Left ventricle myocardium inferior (tissue), 1 donor: ENCODE measurements around the gene PLAGL1. TPM values are rescaled to one million over a fixed set of nuclear protein-coding genes. Genes with fewer than 3 reads are reported as not detected.

Experiments used
- DNase-seq: peaks from one replicate; pipeline ENCODE4 v3.0.0-alpha.2; 2020
- H3K27ac ChIP-seq: fragments of 200-600 bp; replicated peaks from 2 replicates; pipeline ENCODE4 v1.8.0; 2021
- H3K27me3 ChIP-seq: fragments of 200-600 bp; 2 replicates; pipeline ENCODE4 v1.8.0; 2021; ENCODE audit warnings: low read depth
- H3K36me3 ChIP-seq: fragments of 200-600 bp; 2 replicates; pipeline ENCODE4 v1.8.0; 2021
- H3K4me1 ChIP-seq: fragments of 200-600 bp; 2 replicates; pipeline ENCODE4 v1.8.0; 2021
- H3K4me3 ChIP-seq: fragments of 200-600 bp; 2 replicates; pipeline ENCODE4 v1.8.0; 2021; ENCODE audit warnings: mild to moderate bottlenecking, moderate library complexity
- H3K9me3 ChIP-seq: fragments of 200-600 bp; replicated peaks from 2 replicates; pipeline ENCODE4 v1.8.0; 2021
- intact Hi-C: fragments of 100-400 bp; cut with micrococcal nuclease; formaldehyde crosslinking; loops from one replicate; pipeline ENCODE4 v1.11.0; 2022
- total RNA-seq: library from RNA; stranded (reverse); fragmentation: NEBNext Ultra II Directional; extraction: Animal tissue kit (Norgen Biotek cat#: 25700); gene quantifications from one replicate; pipeline ENCODE4 v1.2.1, GENCODE V29; 2021
- TF ChIP-seq, protein P1 (sequence below): fragments of 200-600 bp; IDR thresholded peaks from 2 replicates; pipeline ENCODE4 v1.8.0; 2021; ENCODE audit warnings: antibody characterized with exemption, mild to moderate bottlenecking, borderline replicate concordance
- donor health status: DM: no; HTN: yes; CAD: no; lungs with severe emphysema.

PLAGL1 gene
- total RNA-seq, 1 donor from 2014 or later = 10.5 TPM

DNA sequence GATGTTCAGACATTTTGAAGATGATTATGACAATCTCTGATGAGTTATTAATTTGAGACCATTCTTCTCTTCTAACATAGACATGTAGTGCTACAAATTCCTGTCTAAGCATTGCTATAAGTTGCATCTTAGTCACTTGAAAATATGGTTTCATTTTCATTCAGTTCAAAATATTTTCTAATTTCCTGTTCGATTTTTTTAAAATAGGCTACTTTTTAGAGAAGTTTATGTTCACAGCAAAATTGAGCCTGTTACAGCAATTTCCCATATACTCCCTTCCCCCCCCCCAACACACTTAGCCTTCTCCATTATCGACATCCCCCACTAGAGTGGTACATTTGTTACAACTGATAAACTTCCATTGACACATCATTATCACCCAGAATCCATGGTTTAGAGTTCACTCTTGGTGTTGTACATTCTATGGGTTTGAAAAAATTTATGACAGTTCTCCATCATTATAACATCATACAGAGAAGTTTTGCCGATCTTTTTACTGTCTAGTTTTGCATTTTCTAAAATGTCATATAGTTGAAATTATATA lies 31.2 kb downstream of the PLAGL1 start:
- Histone ChIP-seq H3K4me1 (no peaks in the 10 kb centered on the region), H3K9me3 (peaks cover 8% of the 10 kb centered on the region), H3K27me3 (no peaks in the 10 kb centered on the region), H3K4me3 (no peak overlapping the region), H3K36me3 (peaks cover 6% of the 10 kb centered on the region), H3K27ac (no peak overlapping the region)
- TF ChIP-seq, protein P1, sequence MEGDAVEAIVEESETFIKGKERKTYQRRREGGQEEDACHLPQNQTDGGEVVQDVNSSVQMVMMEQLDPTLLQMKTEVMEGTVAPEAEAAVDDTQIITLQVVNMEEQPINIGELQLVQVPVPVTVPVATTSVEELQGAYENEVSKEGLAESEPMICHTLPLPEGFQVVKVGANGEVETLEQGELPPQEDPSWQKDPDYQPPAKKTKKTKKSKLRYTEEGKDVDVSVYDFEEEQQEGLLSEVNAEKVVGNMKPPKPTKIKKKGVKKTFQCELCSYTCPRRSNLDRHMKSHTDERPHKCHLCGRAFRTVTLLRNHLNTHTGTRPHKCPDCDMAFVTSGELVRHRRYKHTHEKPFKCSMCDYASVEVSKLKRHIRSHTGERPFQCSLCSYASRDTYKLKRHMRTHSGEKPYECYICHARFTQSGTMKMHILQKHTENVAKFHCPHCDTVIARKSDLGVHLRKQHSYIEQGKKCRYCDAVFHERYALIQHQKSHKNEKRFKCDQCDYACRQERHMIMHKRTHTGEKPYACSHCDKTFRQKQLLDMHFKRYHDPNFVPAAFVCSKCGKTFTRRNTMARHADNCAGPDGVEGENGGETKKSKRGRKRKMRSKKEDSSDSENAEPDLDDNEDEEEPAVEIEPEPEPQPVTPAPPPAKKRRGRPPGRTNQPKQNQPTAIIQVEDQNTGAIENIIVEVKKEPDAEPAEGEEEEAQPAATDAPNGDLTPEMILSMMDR = no peak
- DNase-seq = no peak
- intact Hi-C loops = no loop called here

DNA sequence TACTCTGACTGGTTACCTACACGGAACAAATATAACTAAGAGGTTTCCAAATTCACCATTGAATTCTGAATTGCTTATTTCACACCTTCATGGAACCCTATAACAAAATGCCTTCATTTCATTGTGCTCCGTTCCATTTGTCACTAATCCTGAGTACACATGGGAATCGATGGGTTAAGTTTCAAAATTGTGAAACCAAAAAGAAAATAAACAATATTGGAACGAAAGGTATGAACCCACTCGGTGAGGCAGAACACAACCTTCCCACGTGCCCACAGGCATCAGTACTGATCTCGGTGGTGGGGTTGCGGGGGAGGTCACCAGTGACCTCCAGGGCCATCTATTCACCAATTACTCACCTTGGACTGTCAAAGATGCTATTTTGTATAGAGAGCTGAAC lies 34.0 kb downstream of the PLAGL1 start:
- TF ChIP-seq, protein P1 = no peak
- H3K9me3 ChIP-seq = no peaks in the 10 kb centered on the region
- no peaks in the 10 kb centered on the region for H3K27me3 ChIP-seq
- DNase-seq = no peak
- no peak overlapping the region for H3K4me3 ChIP-seq
- no peak overlapping the region for H3K27ac ChIP-seq
- intact Hi-C loops = no loop called here
- no peaks in the 10 kb centered on the region for H3K36me3 ChIP-seq
- peaks cover 18% of the 10 kb centered on the region for H3K4me1 ChIP-seq

DNA sequence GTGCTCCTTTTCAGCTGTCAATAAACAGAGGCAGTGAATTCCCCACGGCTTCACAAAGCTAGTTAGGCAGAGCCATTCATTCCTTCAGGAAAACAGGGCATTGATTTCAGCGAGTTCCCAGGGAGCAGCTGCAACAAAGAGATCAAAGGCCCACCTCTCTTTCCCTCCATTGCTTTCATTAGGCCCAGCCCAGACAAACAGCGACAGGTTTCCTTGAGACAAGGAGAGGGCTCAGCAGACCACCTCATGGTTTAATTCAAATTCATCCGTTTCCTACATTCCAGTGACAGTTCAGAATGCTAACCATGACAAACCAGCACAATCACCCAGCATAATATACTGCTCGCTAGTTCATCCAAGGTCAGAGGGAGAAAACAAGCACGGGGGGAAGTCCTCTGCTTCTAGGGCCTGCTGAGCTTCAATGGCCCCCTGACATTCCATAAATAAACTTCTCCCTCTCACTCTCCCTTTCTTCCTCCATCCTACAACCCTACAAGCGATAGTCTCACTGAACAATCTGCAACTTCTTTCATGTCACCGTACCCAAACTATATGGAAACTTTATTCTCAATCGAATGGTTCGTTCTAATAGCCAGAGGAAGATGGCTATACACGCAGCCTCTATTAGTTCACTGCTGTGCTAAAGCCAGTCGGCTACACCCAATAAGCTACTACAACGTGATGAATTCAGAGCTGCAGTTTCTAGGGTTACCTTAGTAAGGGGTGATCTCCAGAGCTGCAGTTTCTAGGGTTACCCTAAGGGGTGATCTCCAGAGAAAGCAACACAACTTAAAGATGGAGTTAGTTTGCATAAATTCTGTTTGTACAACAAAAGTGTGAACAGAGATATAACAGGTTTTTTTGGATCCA lies 34.7 kb downstream of the PLAGL1 start:
- H3K4me3 ChIP-seq = no peak overlapping the region
- TF ChIP-seq, protein P1 = no peak
- no peak for DNase-seq
- no peaks in the 10 kb centered on the region for H3K36me3 ChIP-seq
- H3K27me3 ChIP-seq = no peaks in the 10 kb centered on the region
- intact Hi-C loops = no loop called here
- H3K9me3 ChIP-seq = no peaks in the 10 kb centered on the region
- peaks cover 21% of the 10 kb centered on the region for H3K4me1 ChIP-seq
- no peak overlapping the region for H3K27ac ChIP-seq

DNA sequence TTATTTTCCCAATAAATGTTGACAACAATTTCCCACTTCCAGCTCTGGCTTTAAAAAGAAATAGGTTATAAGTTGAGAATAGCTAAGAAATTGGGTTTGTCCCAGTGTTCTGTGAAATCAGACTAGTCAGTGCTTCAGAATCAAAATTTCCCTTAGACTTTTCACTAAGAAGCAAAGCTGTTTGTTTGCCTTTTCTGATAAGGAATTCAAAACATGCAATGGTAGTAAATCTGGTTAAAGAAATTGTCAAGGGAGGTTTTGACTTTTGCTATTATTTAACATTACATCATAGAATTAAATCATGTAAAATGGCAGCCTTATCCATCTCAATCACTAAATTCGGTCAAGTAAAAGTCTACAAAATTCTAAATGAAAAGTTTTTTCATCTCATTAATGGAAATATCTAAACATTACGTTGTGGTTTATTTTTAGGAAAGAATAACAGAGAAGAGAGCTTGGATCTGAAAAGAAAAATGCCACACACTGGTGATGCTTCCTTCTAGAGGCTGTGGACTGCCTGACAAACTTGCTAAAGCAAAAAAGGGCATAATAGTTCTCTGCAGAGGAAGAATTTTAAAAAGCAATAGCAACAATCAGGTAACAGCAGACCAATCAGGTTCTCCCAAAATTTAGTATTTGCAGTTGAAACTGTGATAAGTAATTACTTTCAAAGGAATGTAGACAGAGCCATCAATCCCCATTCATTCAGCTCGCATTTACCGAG lies 36.4 kb downstream of the PLAGL1 start:
- DNase-seq = no peak
- intact Hi-C loops = no loop called here
- peaks cover 30% of the 10 kb centered on the region for H3K4me1 ChIP-seq
- TF ChIP-seq, protein P1 = no peak
- H3K36me3 ChIP-seq = no peaks in the 10 kb centered on the region
- H3K27ac ChIP-seq = peak overlapping the region; percentile 58
- H3K9me3 ChIP-seq = no peaks in the 10 kb centered on the region
- H3K27me3 ChIP-seq = no peaks in the 10 kb centered on the region
- no peak overlapping the region for H3K4me3 ChIP-seq

DNA sequence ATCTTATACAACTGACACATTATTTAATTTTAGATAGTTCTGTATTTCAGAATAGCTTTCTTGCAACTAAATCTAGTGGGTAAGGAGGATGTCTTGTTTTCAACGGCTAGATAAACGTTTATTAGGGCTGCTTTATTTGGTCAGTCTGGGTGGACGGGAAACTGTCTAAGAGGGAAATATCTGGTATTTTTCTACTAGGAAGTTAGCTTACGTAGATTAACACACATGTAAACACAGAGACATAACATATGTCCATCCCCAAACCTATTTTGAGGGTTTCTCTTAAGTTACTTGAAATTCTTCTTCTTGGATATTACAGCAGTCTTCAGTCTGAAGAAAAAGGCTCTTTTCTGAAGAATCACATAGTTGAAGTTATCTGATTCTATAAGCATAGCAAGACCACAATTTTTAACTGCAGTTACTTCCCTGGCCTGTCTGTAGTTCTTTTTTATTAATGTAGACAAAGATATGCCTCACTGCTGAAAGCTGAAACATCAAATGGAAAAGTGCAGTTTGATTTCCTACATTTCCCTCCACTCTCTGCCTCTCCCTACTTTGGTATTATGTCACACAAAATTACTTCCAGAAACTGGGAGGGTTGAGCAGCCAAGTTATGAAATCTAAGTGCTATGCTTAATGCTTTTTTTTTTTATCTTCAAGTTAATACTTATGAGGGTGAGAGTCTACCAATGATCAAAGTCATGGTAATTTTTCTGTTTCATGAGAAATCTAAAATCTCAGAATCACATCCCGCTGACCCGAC lies 37.4 kb downstream of the PLAGL1 start:
- DNase-seq = no peak
- Histone ChIP-seq H3K4me1 (peaks cover 30% of the 10 kb centered on the region), H3K4me3 (no peak overlapping the region), H3K36me3 (no peaks in the 10 kb centered on the region), H3K9me3 (no peaks in the 10 kb centered on the region), H3K27me3 (no peaks in the 10 kb centered on the region), H3K27ac (peak overlapping the region; percentile 58)
- intact Hi-C loops = no loop called here
- TF ChIP-seq, protein P1 = no peak
